G401.6 (cell line): ENCODE data around the gene ALX4.
A peak's percentile ranks its signal among the peaks of the same experiment; 100 is the strongest.

Experiments
- FAIRE-seq: peaks from 2 replicates; lab custom pipeline; 2012; peaks lifted over from hg19 to GRCh38; lab: Jason Lieb, UNC

ALX4 gene

DNA sequence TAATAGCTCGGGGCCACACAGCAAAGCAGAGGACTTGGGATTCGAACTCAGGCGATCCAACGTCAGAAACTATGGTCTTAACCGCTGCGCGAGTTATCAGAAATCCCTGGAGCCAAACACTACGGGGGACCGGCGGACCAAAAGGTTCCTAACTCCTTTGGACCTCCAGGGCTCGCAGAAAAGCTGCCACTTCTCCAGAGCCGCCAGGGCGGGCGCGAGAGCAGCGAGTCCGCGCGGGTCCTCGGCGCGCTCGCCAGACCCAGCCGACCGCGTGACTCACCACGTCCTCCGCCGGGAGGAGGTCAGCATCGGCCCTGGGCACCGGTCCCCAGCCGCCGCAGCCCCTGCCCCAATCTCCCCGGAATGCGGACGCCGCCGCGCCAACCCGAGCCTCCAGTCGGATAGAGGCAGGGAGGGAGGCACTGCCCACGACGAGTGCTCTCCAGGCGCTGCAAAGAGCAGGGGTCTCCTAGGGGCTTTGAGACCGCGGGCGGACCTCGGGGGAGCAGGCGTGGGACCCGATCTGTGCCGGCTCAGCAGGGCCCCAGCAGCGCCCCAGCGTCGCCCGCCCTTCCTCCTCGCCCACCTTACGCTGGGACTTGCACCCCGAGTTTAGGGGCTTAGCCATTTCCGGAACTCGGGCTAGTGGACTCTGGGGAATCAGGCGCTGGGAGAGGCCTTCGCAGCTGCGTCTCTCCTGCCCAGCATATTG is 6.2 kb upstream of the ALX4 start:
- no peak for FAIRE-seq

DNA sequence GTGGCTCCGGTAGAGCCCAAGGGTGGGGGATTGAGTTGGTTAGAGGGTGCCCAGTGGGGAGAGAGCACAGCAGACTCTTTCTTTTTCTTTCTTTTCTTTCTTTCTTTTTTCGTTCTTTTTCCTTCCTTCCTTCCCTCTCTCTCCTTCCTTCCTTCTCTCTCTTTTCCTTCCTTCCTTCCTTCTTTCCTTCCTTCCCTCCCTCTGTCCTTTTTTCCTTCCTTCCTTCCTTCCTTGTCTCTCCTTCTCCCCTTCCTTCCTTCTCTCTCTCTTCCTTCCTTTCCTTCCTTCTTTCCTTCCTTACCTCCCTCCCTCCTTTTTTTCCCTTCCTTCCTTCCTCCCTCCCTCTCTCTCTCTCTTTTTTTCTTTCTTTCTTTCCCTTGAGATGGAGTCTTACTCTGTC is 4.8 kb upstream of the ALX4 start:
- no peak for FAIRE-seq

- peak; percentile 83 for FAIRE-seq
Measured at GRCh38 chr11:44313761-44314489, 4.0 kb upstream of the ALX4 start.

DNA sequence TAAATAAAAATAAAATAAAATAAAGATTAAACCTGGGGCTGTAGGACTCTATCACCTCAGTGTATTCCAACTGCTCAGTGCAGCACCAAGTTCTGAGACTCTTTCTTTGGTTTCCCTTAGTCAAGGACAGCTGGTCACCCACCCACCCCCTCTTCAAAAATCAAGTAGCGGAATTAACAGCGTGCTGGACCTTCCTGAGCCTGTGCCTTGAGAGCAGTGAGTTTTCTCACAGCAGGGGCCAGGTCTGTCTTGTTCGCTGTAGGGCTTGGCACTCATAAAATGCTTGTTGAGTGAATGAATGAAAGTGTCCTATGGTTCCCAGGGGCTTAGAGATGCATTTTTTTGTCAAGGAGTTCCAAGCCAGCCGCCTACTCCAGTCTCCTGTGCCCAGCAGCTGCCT is 2.9 kb upstream of the ALX4 start:
- FAIRE-seq = no peak

- no peak for FAIRE-seq
Measured at GRCh38 chr11:44311339-44312261, 1.7 kb upstream of the ALX4 start.

GRCh38 chr11:44310463-44311272 is 729 bp upstream of the ALX4 start:
- peak; percentile 82 for FAIRE-seq

GRCh38 chr11:44310206-44310462 is 195 bp upstream of the ALX4 start:
- FAIRE-seq = no peak

DNA sequence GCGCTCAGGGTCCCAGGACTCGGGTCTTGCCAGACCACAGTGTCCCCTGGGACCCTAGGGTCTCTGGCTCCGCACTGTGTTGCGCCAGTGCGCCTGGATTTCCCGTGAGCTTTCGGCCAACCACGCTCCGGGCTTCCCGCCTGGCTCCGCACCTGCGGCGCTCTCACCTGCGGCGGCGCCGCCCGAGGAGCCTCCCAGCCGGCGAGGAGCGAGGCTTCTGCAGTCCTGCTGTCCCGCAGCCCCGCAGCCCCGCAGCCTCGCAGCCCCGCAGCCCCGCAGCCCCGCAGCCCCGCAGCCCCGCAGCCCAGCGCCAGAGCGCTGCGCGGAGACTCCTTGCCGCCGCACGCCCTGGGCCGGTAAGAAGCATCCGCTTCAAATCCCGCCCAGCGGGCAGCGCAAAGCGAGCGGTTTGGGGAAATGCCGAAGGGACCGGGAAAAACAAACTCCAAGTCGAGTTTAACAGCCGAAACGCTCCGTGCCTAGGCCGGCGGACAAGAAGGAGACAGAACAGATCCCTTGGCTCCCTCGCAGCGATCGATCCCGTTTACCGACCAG is 939 bp downstream of the ALX4 start:
- FAIRE-seq = no peak

DNA sequence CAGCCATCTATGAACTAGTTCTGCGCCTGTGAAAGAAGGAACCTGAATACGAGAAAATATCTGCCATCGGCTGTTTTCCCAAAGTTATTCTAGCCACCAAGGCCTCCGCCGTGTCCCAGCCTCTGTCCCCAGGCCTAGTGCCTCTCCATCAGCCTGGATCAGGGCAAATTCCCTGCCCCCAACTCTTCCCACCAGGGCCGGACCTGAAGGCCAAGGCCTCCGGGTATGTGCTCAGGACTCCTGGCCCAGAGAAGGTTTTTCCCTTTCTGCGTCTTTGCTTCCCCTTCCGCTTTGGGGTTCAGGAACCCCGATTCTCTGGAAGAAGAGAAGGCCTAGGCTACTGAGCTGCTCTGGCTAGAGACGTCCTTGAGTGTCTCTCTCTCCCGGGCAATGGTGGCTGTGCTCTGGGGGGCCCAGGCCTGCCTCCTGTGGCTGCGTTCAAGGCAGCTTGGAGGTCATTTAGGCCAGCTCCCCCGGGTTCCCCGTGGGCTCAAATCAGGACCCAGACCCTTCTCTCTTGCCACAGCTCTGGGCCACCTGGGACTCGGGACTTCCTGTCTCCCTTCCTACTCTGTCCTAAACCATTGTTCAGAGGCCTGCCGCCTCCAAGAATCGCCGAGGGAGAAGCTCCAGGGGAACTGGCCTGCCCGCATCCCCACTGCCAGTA is 1.6 kb downstream of the ALX4 start:
- no peak for FAIRE-seq

GRCh38 chr11:44307340-44308099 is 2.4 kb downstream of the ALX4 start:
- FAIRE-seq = no peak

GRCh38 chr11:44306918-44307244 is 3.1 kb downstream of the ALX4 start:
- FAIRE-seq = no peak

GRCh38 chr11:44306052-44306917 is 3.7 kb downstream of the ALX4 start:
- no peak for FAIRE-seq

DNA sequence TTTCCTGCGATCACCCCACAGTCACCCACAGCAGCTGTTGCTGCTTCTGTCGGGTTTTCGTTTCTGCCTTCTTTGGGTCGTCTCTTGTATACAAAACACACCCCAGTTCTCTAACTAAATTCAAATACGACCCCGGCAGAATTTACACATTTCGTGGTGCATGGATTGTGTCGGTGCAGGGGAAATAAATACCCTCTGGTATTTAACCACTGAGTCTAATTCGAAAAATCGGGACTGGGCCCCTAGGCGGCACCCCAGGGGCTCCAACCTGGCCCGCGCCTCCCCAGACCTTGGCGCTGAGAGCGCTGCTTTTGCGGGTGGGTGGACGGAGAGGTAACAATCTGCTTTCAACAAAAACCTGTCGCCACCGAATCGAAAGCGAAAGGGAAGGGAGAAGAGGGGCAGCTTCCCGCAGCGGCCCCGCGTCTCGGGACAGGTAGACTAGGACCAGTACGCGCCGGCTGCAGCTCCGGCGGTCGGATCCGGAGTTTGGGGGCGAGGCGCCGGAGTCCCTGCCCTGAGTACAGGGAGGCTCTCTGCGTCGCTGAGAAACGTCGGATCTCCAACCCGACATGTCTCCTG is 4.4 kb downstream of the ALX4 start:
- FAIRE-seq = no peak

- FAIRE-seq = peak; percentile 78
Measured at GRCh38 chr11:44305026-44305469, 4.9 kb downstream of the ALX4 start.

DNA sequence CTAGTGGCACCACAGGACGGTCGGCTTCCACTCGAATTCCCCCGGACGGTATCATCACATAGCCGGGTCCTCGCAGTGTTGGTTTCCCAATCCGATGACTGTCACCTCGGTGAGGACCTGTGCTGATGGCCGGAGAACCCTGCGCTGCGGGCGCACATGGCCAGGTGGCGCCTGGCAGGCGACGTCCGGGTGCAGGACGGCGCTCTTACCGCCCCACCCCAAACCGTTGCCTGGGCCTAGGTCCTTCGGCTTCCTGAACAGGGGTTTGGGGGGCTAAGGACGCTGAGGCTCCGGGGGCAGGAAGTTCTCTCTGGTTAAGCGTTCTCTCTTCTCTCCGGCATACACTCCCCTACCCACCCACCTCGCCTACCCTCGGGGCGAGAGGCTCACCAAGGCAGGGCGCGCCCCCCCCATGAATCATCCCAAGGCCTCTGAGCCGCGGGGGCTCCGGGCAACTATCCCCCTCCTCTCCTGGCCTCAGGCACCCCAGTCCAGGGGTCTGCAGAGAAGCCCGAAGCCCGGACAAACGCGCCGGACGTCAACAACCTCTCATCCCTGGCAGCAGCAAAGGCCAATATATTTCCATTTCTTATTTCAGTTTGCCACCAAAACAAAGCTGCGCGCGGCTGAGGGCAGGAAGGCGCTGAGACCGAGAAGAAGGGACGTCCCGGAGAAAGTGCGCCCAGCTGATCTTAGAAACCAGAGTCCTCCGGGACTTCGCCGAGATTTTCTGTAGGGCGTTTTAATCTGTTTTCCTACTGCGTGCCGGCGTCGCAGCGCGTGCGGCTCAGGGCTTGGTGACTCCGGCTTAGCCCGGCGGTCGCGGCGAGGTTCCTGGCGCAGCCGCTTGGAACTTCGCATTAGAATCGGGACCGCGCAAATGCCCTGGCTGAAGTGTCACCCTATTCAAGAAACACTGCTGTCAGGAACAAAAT is 5.6 kb downstream of the ALX4 start:
- FAIRE-seq = no peak

GRCh38 chr11:44303401-44303938 is 6.5 kb downstream of the ALX4 start:
- FAIRE-seq = no peak

GRCh38 chr11:44301564-44302271 is 8.2 kb downstream of the ALX4 start:
- FAIRE-seq = no peak
